Effector memory CD4-positive, alpha-beta T cell (primary cell): Measurements from ENCODE around the gene C16orf89.
"Not testable (repeated sequence)": the region's sequence is repeated elsewhere in the genome, so short reads cannot be mapped to it uniquely, and the experiment has no call there.

Experiments
- DNase-seq, 3 donors: peaks; one replicate each; pipeline ENCODE4 v3.0.0-alpha.2; 2020
- H3K27ac ChIP-seq: 2 replicates; pipeline ENCODE4 v1.7.0; 2013; ENCODE audit warnings: mild to moderate bottlenecking, low read length, moderate library complexity; ENCODE audit not compliant: insufficient read depth, poor library complexity, severe bottlenecking
- H3K27me3 ChIP-seq: replicated peaks from 2 replicates; pipeline ENCODE4 v1.7.0; 2013; ENCODE audit warnings: mild to moderate bottlenecking, low read length; ENCODE audit not compliant: insufficient read depth, control insufficient read depth, poor library complexity, severe bottlenecking
- H3K36me3 ChIP-seq: 2 replicates; pipeline ENCODE4 v1.7.0; 2013; ENCODE audit warnings: mild to moderate bottlenecking, low read length, moderate library complexity; ENCODE audit not compliant: control insufficient read depth, insufficient read depth
- H3K4me1 ChIP-seq: 2 replicates; pipeline ENCODE4 v1.7.0; 2013; ENCODE audit warnings: low read length, mild to moderate bottlenecking; ENCODE audit not compliant: control insufficient read depth, insufficient read depth, poor library complexity, severe bottlenecking
- H3K4me3 ChIP-seq: 2 replicates; pipeline ENCODE4 v1.7.0; 2013; ENCODE audit warnings: low read length, low read depth, mild to moderate bottlenecking; ENCODE audit not compliant: insufficient read depth, poor library complexity, severe bottlenecking
- H3K9me3 ChIP-seq: 2 replicates; pipeline ENCODE4 v1.7.0; 2013; ENCODE audit warnings: mild to moderate bottlenecking, low read length, moderate library complexity; ENCODE audit not compliant: control insufficient read depth

C16orf89 gene

DNA sequence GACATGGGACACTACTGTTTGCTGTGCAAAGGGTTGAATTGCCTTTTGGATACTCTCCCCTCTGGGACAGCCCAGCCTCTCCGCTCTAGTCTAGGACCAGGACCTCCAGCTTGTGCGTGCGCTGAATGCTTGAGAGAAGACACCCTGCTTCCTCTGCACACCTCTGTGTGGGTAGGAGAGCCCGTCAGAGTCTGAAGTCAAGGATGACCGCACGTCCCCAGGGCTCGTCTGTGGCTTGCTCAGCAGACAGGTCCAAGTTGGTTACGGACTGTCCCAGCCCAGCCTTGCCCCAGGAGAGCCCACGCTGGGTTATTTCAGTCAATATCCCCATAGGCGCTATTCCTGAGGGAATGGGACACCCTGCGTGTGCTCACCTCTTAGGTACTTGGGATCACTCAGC lies 3.7 kb downstream of the C16orf89 start:
- Histone ChIP-seq H3K9me3 (no peaks in the 10 kb centered on the region), H3K4me3 (no peak overlapping the region), H3K36me3 (no peaks in the 10 kb centered on the region), H3K27me3 (no peaks in the 10 kb centered on the region), H3K4me1 (no peaks in the 10 kb centered on the region), H3K27ac (no peak overlapping the region)
- no peak for DNase-seq

GRCh38 chr16:5060073-5060641 lies 5.6 kb downstream of the C16orf89 start:
- H3K4me3 ChIP-seq = no peak overlapping the region
- H3K9me3 ChIP-seq = no peaks in the 10 kb centered on the region
- H3K4me1 ChIP-seq = no peaks in the 10 kb centered on the region
- no peaks in the 10 kb centered on the region for H3K36me3 ChIP-seq
- H3K27me3 ChIP-seq = no peaks in the 10 kb centered on the region
- no peak overlapping the region for H3K27ac ChIP-seq
- DNase-seq = no peak

DNA sequence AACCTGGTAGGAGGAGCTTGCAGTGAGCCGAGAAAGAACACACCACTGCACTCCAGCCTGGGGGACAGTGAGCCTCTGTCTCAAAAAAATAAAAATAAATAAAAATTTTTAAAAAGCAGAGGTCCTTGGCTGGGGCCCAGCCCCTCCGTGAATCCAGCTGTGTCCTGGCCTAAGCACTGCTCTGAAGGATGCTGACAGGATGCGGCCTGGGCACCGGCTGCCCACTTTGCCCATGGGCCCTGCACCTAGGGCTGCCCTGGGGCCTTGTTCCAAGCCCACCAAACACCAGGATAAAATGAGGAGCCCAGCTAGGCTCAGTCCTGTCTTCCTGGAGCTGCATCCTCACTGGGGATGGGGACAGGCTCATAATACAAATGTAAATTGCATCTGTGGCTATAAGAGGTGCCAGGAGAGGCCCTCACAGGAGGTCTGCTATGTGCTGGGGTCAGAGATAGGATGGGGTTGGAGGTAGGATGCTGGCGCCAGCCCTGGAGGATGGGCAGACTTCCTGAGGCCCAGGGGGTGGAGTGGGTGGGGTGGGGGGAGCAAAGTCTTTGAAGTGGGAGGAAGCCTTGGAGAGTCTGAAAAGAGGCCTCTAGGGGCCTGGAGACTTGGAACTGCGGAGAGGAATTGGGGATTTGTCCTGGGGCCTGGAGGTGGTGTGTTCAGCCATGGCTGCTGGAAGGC lies 6.2 kb downstream of the C16orf89 start:
- DNase-seq = no peak
- Histone ChIP-seq H3K4me3 (no peak overlapping the region), H3K4me1 (no peaks in the 10 kb centered on the region), H3K27ac (no peak overlapping the region), H3K9me3 (no peaks in the 10 kb centered on the region), H3K36me3 (no peaks in the 10 kb centered on the region), H3K27me3 (no peaks in the 10 kb centered on the region)

- H3K4me3 ChIP-seq = no peak overlapping the region
- H3K9me3 ChIP-seq = no peaks in the 10 kb centered on the region
- H3K27me3 ChIP-seq = no peaks in the 10 kb centered on the region
- H3K27ac ChIP-seq = no peak overlapping the region
- H3K36me3 ChIP-seq = no peaks in the 10 kb centered on the region
- DNase-seq = no peak
- H3K4me1 ChIP-seq = no peaks in the 10 kb centered on the region
Measured at GRCh38 chr16:5058476-5058875, 7.3 kb downstream of the C16orf89 start.

DNA sequence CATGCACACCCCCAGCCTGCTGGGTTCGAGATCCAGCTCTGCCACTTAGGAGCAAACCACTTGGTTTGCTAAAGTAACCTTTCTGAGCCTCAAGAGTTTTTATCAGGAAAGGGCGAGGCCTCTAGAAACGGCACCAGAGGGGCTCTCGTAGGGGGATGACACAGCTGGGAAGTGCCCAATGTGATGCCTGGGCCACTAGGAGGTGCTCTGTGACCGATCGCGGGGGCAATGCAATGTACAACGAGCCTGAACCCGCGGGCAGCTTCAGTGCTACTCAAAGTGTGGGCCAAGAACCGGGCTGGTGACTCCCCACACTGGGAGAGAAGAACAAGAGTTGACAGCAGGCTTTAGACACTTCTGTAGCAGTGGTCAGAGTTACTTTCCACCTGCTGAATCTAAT lies 9.4 kb downstream of the C16orf89 start:
- Histone ChIP-seq H3K4me1 (no peaks in the 10 kb centered on the region), H3K27ac (no peak overlapping the region)
- DNase-seq = no peak

DNA sequence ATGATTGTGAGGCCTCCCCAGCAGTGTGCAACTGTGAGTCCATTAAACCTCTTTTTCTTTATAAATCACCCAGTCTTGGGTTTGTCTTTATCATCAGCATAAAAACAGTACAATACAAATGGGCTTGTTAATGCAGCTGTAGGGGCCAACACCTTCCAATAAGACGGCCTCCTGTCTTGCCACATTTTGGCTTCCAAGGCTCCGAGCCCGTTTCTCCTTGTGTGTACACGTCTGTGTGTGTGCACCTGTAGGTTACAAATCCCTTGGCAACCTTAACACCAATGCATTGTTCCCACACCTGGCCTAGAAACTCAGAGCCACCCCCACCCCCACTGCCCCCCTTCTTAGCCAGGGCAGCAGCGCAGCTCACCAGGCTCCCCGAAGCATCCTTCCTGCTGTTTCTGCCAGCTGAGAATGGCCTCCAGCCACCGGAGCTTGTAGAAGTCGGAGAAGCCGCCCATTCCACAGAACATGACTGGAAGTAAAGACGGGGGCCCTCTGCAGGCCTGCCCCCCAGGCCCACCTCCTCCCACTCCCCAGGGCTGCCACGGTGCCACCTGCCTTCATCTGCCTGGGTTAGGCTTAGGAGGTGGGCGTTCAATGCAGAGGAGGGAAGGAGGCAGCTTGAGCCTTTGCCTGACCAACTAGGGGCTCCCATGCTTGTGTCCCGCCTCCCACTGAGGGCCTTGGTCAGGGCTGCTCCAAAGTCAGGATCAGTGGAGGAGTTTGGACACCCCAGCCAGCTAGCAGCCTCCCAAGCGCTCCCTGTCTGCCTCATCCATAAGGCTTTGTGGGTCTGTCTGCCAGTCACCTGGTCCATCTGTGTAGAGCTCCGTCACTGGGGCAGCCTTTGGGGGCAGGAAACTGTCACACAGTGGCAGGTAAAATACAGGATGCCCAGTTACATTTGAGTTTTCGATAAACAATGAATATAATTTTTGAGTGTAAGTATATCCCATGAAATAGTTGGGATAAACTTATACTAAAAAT lies 10.6 kb downstream of the C16orf89 start:
- H3K4me3 ChIP-seq = no peak overlapping the region
- no peak overlapping the region for H3K27ac ChIP-seq
- no peaks in the 10 kb centered on the region for H3K4me1 ChIP-seq
- H3K36me3 ChIP-seq = no peaks in the 10 kb centered on the region
- no peaks in the 10 kb centered on the region for H3K27me3 ChIP-seq
- no peak for DNase-seq
- no peaks in the 10 kb centered on the region for H3K9me3 ChIP-seq

More for the DNA sequence above, 9.4 kb downstream of the C16orf89 start:
- Histone ChIP-seq H3K27me3 (no peaks in the 10 kb centered on the region), H3K36me3 (no peaks in the 10 kb centered on the region), H3K9me3 (no peaks in the 10 kb centered on the region), H3K4me3 (no peak overlapping the region)

- DNase-seq = no peak
- H3K9me3 ChIP-seq = no peaks in the 10 kb centered on the region
- no peak overlapping the region for H3K4me3 ChIP-seq
- no peaks in the 10 kb centered on the region for H3K27me3 ChIP-seq
- H3K27ac ChIP-seq = no peak overlapping the region
- no peaks in the 10 kb centered on the region for H3K4me1 ChIP-seq
- no peaks in the 10 kb centered on the region for H3K36me3 ChIP-seq
Measured at GRCh38 chr16:5046914-5047313, 18.8 kb downstream of the C16orf89 start.

GRCh38 chr16:5045499-5046115 lies 20.1 kb downstream of the C16orf89 start:
- H3K4me1 ChIP-seq = no peaks in the 10 kb centered on the region
- H3K27me3 ChIP-seq = no peaks in the 10 kb centered on the region
- H3K9me3 ChIP-seq = no peaks in the 10 kb centered on the region
- no peak overlapping the region for H3K27ac ChIP-seq
- H3K4me3 ChIP-seq = no peak overlapping the region
- no peaks in the 10 kb centered on the region for H3K36me3 ChIP-seq
- DNase-seq = no peak

- not testable (repeated sequence) for H3K4me3 ChIP-seq, H3K27ac ChIP-seq, DNase-seq, H3K9me3 ChIP-seq, H3K4me1 ChIP-seq, H3K36me3 ChIP-seq, H3K27me3 ChIP-seq
Measured at GRCh38 chr16:5044581-5044980, 21.2 kb downstream of the C16orf89 start.
